RWPE1 (cell line): Measurements from ENCODE around the gene STAG3.

Experiments used
- CTCF ChIA-PET: fragments of 350-600 bp; sonication (Branson Sonifier 250); formaldehyde crosslinking; extraction: SDS; loops from one replicate; lab custom pipeline; 2021; lab: Yijun Ruan, JAX
- POLR2A ChIA-PET: fragments of 400-600 bp; formaldehyde crosslinking; extraction: SDS; loops from one replicate; lab custom pipeline; 2020; ENCODE audit warnings: antibody characterized with exemption; ENCODE audit not compliant: low non-redundant PET; lab: Yijun Ruan, JAX
- DNase-seq: peaks from one replicate; pipeline ENCODE4 v3.0.0; 2012; ENCODE audit warnings: low spot score
- H3K27ac ChIP-seq: fragments of 450-650 bp; 2 replicates; pipeline ENCODE4 v1.5.1; 2017
- TF ChIP-seq, protein P1 (sequence below): fragments of 450-650 bp; conservative IDR thresholded peaks from 2 replicates; pipeline ENCODE4 v1.5.1; 2017; ENCODE audit warnings: low read depth, mild to moderate bottlenecking

Gene STAG3

DNA sequence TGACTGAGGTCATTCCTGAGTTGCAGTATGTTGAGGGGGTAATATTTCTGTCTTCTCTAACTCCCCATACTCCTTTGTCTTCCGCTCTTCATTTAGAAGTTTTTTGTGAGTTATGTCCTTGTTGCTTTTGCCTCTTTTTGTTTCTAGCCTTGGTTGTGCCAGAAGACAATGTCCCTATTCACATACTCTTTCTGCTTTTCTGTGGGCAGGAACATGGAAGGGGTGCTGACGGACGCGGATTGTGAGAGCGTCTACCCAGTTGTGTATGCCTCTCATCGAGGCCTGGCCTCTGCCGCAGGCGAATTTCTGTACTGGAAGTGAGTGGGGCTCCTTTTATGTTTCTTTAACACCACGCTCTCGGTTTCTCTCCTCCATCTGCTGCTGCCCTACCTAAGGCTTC lies 20.5 kb downstream of the STAG3 start:
- no peak for DNase-seq
- POLR2A ChIA-PET = no interaction called here
- H3K27ac ChIP-seq = no peak overlapping the region
- TF ChIP-seq, protein P1, sequence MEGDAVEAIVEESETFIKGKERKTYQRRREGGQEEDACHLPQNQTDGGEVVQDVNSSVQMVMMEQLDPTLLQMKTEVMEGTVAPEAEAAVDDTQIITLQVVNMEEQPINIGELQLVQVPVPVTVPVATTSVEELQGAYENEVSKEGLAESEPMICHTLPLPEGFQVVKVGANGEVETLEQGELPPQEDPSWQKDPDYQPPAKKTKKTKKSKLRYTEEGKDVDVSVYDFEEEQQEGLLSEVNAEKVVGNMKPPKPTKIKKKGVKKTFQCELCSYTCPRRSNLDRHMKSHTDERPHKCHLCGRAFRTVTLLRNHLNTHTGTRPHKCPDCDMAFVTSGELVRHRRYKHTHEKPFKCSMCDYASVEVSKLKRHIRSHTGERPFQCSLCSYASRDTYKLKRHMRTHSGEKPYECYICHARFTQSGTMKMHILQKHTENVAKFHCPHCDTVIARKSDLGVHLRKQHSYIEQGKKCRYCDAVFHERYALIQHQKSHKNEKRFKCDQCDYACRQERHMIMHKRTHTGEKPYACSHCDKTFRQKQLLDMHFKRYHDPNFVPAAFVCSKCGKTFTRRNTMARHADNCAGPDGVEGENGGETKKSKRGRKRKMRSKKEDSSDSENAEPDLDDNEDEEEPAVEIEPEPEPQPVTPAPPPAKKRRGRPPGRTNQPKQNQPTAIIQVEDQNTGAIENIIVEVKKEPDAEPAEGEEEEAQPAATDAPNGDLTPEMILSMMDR = no peak
- CTCF ChIA-PET = no interaction called here

DNA sequence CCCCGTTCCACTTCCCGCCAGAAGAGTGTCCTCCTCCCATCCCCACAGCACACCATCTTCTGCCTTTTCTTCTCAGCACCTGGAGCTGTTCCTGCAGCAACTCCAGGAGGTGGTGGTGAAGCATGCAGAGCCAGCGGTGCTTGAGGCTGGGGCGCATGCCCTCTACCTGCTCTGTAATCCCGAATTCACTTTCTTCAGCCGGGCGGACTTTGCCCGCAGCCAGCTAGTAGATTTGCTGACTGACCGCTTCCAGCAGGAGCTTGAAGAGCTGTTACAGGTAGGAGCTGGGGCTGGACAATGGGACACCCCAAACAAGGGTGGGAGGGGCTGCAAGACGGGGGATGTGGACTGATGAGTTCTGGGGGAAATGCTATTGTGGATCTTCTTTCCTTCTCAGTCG lies 23.0 kb downstream of the STAG3 start:
- H3K27ac ChIP-seq = no peak overlapping the region
- DNase-seq = no peak
- ChIA-PET POLR2A (no interaction called here), CTCF (no interaction called here)
- TF ChIP-seq, protein P1 = no peak

DNA sequence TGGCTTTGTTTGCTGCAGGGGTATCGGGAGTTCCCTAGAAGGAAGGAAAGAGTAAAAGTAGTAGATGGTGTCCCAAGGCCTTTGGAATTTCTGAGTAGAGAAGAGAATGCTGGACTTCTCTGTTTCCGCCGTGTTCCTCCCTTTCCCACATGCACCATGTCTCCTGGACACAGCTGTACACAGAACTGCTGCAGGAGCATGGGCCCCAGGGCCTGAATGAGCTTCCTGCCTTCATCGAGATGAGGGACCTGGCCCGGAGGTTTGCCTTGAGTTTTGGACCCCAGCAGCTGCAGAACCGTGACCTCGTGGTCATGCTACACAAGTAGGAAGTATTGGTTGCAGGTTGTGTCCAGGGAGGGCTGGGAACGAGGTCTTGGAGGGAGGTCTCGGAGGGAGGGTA lies 26.7 kb downstream of the STAG3 start:
- ChIA-PET CTCF (no interaction called here), POLR2A (interaction anchor here (0.6 kb wide), 1 partner anchor 36 kb away, joined by 3 read pairs; the partner anchor contains the start of gene GAL3ST4)
- TF ChIP-seq, protein P1 = no peak
- H3K27ac ChIP-seq = no peak overlapping the region
- DNase-seq = no peak

DNA sequence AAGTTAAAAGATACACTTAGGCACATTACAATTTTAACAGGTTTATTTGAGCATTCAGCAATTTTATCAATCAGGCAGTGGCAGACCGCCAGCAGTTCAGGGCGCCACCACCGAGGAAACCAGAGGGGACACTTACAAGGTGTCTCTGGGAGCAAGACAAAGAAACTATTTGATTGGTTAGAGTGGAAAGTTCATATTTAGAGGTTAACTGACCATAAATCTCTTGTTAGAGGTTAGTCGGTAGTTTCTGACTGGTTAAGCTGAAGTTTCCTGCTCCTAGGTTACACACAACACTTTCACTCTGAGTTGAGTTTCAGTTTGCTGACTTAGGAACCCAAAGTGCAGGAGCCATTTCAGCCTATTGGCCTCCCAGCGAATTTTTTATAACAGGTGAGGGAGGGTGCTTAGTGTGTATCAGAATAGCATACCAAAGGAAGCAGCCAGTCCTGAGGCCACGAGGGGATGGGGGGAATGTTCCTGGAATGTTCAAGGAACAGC lies 31.2 kb downstream of the STAG3 start:
- TF ChIP-seq, protein P1 = no peak
- POLR2A ChIA-PET = interaction anchor here (0.5 kb wide), 1 partner anchor 27 kb away, joined by 5 read pairs; no protein-coding TSS in a partner anchor
- CTCF ChIA-PET = interaction anchor here (0.7 kb wide), 1 partner anchor 78 kb away, joined by 4 read pairs; no protein-coding TSS in a partner anchor
- H3K27ac ChIP-seq = no peak overlapping the region
- DNase-seq = no peak

DNA sequence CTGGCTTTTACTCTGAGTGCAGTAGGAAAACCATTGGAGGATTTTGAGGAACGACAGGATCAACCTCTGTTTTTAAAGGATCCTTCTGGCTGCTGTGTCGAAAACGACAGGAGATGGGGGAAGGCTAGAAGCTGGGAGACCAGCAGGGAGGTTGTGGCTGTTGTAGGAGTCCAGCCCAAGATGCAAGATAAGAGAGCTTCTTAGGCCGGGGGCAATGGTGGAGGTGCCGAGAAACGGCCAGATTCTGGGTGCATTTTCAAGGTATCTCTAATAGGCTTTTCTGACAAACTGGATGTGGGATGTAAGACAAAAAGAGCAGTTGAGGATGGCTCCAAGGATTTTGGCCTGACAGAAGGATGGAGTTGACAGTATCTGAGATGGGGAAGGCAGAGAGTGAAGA lies 31.8 kb downstream of the STAG3 start:
- CTCF ChIA-PET = no interaction called here
- POLR2A ChIA-PET = no interaction called here
- DNase-seq = no peak
- no peak overlapping the region for H3K27ac ChIP-seq
- TF ChIP-seq, protein P1 = no peak

DNA sequence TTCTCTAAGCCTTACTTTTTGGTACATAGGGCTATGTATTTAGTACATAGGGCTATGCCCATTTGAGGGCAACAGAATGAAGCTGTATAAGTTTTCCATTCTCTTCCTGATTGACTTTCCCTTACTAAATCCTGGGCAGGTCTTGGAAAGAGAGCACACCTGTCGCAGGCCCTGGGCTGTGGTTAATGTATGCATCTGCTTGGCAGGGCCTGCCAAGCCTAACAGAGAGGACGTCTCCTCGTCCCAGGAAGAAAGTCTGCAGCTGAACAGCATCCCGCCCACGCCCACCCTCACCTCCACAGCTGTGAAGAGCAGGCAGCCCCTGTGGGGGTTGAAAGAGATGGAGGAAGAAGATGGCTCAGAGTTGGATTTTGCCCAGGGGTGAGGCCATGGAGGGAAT lies 33.1 kb downstream of the STAG3 start:
- DNase-seq = no peak
- H3K27ac ChIP-seq = no peak overlapping the region
- TF ChIP-seq, protein P1 = no peak
- CTCF ChIA-PET = interaction anchor here (1.1 kb wide), 1 partner anchor 78 kb away, joined by 3 read pairs; no protein-coding TSS in a partner anchor
- POLR2A ChIA-PET = no interaction called here
